T-helper 2 cell treated with Interferon-gamma antibody and Interleukin-4, amounts not matched to agents 5 μg/mL and 100 μg/mL, for 36 hours (primary cell): Measurements from ENCODE around the gene MILR1.
"Not testable (repeated sequence)": the region's sequence is repeated elsewhere in the genome, so short reads cannot be mapped to it uniquely, and the experiment has no call there.

Source experiments
- DNase-seq: peaks from one replicate; pipeline ENCODE4 v3.0.0; 2021; ENCODE audit warnings: low spot score
- H3K27ac Mint-ChIP-seq: one replicate; pipeline ENCODE4 v1.8.0; 2021; ENCODE audit warnings: mild to moderate bottlenecking, mixed read lengths
- H3K27me3 Mint-ChIP-seq: one replicate; pipeline ENCODE4 v1.8.0; 2021; ENCODE audit warnings: low read depth, mixed read lengths
- H3K36me3 Mint-ChIP-seq: one replicate; pipeline ENCODE4 v1.8.0; 2021; ENCODE audit warnings: low read depth, mixed read lengths
- H3K4me1 Mint-ChIP-seq: one replicate; pipeline ENCODE4 v1.8.0; 2021; ENCODE audit warnings: low read depth, mixed read lengths
- H3K4me3 Mint-ChIP-seq: one replicate; pipeline ENCODE4 v1.8.0; 2022; ENCODE audit warnings: mild to moderate bottlenecking, moderate library complexity, mixed read lengths
- H3K9me3 Mint-ChIP-seq: one replicate; pipeline ENCODE4 v1.8.0; 2021; ENCODE audit warnings: mixed read lengths

MILR1 gene

GRCh38 chr17:64418506-64419339 is 30.2 kb upstream of the MILR1 start:
- Mint-ChIP-seq H3K4me3 (no peak overlapping the region), H3K36me3 (no peaks in the 10 kb centered on the region), H3K27ac (no peak overlapping the region), H3K4me1 (peaks cover 2% of the 10 kb centered on the region), H3K9me3 (no peaks in the 10 kb centered on the region), H3K27me3 (no peaks in the 10 kb centered on the region)
- DNase-seq: no peak

DNA sequence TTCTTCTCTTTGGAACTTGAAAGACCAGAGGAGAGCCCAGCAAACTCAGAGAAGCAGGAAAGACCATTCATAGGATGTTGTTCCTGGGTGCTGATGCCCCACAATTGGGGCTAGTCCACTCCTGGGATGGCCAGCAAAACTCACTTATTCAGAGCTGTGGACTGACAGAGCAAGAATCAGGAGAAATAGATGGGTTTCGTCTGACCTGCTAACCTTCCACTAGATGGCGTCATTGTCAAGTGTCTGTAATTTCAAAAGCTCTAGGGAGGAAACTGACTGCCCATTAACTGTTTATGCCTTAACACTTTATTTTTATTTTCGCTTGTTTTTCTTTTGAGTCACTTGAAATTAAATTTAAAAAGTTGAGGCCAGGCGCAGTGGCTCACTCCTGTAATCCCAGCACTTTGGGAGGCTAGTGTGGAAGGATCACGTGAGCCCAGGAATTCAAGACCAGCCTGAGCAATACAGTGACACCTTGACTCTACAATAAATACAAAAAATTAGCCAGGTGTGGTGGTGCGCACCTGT is 28.7 kb upstream of the MILR1 start:
- peaks cover 2% of the 10 kb centered on the region for H3K27me3 Mint-ChIP-seq
- H3K36me3 Mint-ChIP-seq: no peaks in the 10 kb centered on the region
- H3K9me3 Mint-ChIP-seq: no peaks in the 10 kb centered on the region
- peaks cover 2% of the 10 kb centered on the region for H3K4me1 Mint-ChIP-seq
- no peak overlapping the region for H3K27ac Mint-ChIP-seq
- H3K4me3 Mint-ChIP-seq: no peak overlapping the region
- DNase-seq: peak; percentile 25

- not testable (repeated sequence) for H3K36me3 Mint-ChIP-seq, H3K4me1 Mint-ChIP-seq, DNase-seq, H3K4me3 Mint-ChIP-seq, H3K9me3 Mint-ChIP-seq, H3K27ac Mint-ChIP-seq
- peaks cover 13% of the 10 kb centered on the region for H3K27me3 Mint-ChIP-seq
Observed at GRCh38 chr17:64422121-64422520, 26.8 kb upstream of the MILR1 start.

DNA sequence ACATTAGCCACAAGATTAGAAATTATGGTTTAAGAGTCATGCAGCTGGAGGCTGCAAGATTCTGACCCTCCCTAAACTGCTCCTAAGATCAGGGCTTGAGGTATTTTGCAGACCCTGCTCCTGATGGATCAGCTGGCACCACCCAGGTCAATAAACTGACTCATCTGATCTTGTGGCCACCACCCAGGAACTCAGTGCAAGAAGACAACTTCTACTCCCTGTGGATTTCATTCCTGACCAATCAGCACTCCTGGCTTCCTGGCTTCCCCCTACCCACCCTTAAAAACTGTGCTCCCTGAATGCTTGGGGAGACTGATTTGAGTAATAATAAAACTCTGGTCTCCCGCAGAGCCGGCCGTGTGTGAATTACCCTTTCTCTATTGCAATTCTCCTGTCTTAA is 25.0 kb upstream of the MILR1 start:
- Mint-ChIP-seq H3K4me3 (no peak overlapping the region), H3K27me3 (peaks cover 18% of the 10 kb centered on the region), H3K27ac (no peak overlapping the region), H3K4me1 (peaks cover under 1% of the 10 kb centered on the region), H3K9me3 (no peaks in the 10 kb centered on the region), H3K36me3 (no peaks in the 10 kb centered on the region)
- no peak for DNase-seq

DNA sequence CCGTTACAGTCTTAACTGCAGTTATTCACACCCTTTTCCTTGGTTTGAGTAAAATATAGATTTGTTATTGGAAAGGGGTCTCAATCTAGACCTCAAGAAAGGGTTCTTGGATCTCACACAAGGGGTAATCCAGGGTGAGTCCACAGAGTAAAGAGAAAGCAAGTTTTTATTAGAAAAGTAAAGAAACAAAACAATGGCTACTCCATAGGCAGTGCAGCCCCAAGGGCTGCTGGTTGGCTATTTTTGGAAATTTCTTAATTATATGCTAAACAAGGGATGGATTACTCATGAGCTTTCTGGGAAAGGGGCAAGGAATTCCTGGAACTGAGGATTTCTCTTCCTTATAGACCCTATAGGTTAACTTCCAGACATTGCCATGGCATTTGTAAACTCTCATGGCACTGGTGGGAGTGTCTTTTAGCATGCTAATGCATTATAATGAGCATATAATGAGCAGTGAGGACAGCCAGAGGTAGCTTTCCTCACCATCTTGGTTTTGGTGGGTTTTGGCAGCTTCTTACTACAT is 24.5 kb upstream of the MILR1 start:
- Mint-ChIP-seq H3K27ac (no peak overlapping the region), H3K4me3 (no peak overlapping the region), H3K36me3 (no peaks in the 10 kb centered on the region)

GRCh38 chr17:64425191-64425590 is 23.7 kb upstream of the MILR1 start:
- no peaks in the 10 kb centered on the region for H3K4me1 Mint-ChIP-seq
- no peak overlapping the region for H3K27ac Mint-ChIP-seq
- peaks cover 19% of the 10 kb centered on the region for H3K27me3 Mint-ChIP-seq
- no peaks in the 10 kb centered on the region for H3K9me3 Mint-ChIP-seq
- DNase-seq: no peak
- no peaks in the 10 kb centered on the region for H3K36me3 Mint-ChIP-seq
- no peak overlapping the region for H3K4me3 Mint-ChIP-seq

More for the DNA sequence above, 24.5 kb upstream of the MILR1 start:
- DNase-seq: no peak
- H3K9me3 Mint-ChIP-seq: no peaks in the 10 kb centered on the region
- H3K27me3 Mint-ChIP-seq: peaks cover 18% of the 10 kb centered on the region
- no peaks in the 10 kb centered on the region for H3K4me1 Mint-ChIP-seq

- Mint-ChIP-seq H3K27ac (no peak overlapping the region), H3K36me3 (no peaks in the 10 kb centered on the region), H3K4me3 (no peak overlapping the region), H3K4me1 (no peaks in the 10 kb centered on the region), H3K9me3 (no peaks in the 10 kb centered on the region), H3K27me3 (peaks cover 24% of the 10 kb centered on the region)
- no peak for DNase-seq
Observed at GRCh38 chr17:64426596-64426995, 22.3 kb upstream of the MILR1 start.

DNA sequence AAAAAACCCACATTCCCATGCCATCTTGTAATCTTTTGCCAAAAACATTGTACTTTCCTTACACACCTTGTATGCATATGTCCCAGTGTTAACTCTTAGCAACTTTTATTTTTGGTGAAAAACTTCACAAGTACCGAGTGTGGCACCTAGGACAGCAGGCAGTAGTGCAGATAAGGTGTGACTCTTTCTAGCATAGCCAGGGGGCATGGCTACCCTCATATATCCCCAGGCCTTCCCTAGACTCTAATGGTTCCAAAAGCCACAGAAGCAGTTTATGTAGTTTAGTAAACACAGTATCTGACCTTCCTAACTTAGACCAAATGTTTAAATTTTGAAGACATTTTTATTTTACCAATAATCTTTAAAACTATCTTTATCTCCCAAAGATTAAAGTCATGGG is 20.5 kb upstream of the MILR1 start:
- Mint-ChIP-seq H3K4me1 (no peaks in the 10 kb centered on the region), H3K27me3 (peaks cover 27% of the 10 kb centered on the region), H3K9me3 (no peaks in the 10 kb centered on the region), H3K27ac (no peak overlapping the region), H3K4me3 (no peak overlapping the region), H3K36me3 (no peaks in the 10 kb centered on the region)
- DNase-seq: no peak

DNA sequence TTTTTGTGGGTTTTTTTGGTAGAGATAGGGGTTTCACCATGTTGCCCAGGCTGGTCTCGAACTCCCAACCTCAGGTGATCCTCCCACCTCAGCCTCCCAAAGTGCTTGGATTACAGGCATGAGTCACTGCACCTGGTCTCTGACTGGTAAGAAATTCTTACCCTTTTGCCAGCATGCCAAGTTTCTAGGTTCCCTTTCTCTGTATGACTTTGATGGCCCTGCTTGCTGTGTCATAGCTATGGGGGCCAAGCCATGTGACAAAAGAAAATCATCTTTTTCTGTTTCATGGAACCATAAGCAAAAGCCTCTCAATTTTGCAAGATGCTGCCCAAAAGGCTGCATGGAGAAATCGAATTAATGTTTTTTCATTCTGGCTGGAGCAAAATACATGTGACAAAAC is 18.9 kb upstream of the MILR1 start:
- H3K9me3 Mint-ChIP-seq: not testable (repeated sequence)

GRCh38 chr17:64431534-64431933 is 17.4 kb upstream of the MILR1 start:
- Mint-ChIP-seq H3K27me3 (peaks cover 20% of the 10 kb centered on the region), H3K4me3 (no peak overlapping the region)

More for the DNA sequence above, 18.9 kb upstream of the MILR1 start:
- not testable (repeated sequence) for H3K27ac Mint-ChIP-seq, H3K4me1 Mint-ChIP-seq, H3K4me3 Mint-ChIP-seq, H3K36me3 Mint-ChIP-seq, DNase-seq
- H3K27me3 Mint-ChIP-seq: peaks cover 27% of the 10 kb centered on the region

GRCh38 chr17:64437944-64438525 is 10.9 kb upstream of the MILR1 start:
- no peaks in the 10 kb centered on the region for H3K27me3 Mint-ChIP-seq
- peaks cover 39% of the 10 kb centered on the region for H3K9me3 Mint-ChIP-seq
- no peak for DNase-seq
- no peak overlapping the region for H3K27ac Mint-ChIP-seq
- peaks cover 18% of the 10 kb centered on the region for H3K36me3 Mint-ChIP-seq
- no peak overlapping the region for H3K4me3 Mint-ChIP-seq
- H3K4me1 Mint-ChIP-seq: peaks cover 18% of the 10 kb centered on the region

More at GRCh38 chr17:64431534-64431933, 17.4 kb upstream of the MILR1 start:
- H3K36me3 Mint-ChIP-seq: peaks cover 1% of the 10 kb centered on the region
- H3K27ac Mint-ChIP-seq: no peak overlapping the region
- DNase-seq: no peak
- H3K9me3 Mint-ChIP-seq: peaks cover 7% of the 10 kb centered on the region
- H3K4me1 Mint-ChIP-seq: no peaks in the 10 kb centered on the region

DNA sequence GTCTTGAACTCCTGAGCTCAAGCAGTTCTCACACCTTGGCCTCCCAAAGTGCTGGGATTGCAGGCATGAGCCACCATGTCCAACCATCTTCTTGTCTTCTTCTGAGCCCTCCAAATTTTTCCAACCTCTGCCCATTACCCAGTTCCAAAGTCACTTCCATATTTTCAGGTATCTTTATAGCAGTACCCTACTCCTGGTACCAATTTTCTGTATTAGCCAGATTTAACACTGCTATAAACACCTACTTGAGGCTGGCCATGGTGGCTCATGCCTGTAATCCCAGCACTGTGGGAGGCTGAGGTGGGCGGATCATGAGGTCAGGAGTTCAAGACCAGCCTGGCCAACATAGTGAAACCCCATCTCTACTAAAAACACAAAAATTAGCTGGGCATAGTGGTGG is 9.4 kb upstream of the MILR1 start:
- H3K4me1 Mint-ChIP-seq: peaks cover 24% of the 10 kb centered on the region
- not testable (repeated sequence) for DNase-seq, H3K27me3 Mint-ChIP-seq, H3K27ac Mint-ChIP-seq, H3K4me3 Mint-ChIP-seq
- H3K36me3 Mint-ChIP-seq: peaks cover 18% of the 10 kb centered on the region
- H3K9me3 Mint-ChIP-seq: peaks cover 35% of the 10 kb centered on the region

- peaks cover 32% of the 10 kb centered on the region for H3K9me3 Mint-ChIP-seq
- no peaks in the 10 kb centered on the region for H3K27me3 Mint-ChIP-seq
- H3K4me3 Mint-ChIP-seq: no peak overlapping the region
- peaks cover 24% of the 10 kb centered on the region for H3K4me1 Mint-ChIP-seq
- peaks cover 18% of the 10 kb centered on the region for H3K36me3 Mint-ChIP-seq
- peak overlapping the region; percentile 31 for H3K27ac Mint-ChIP-seq
- DNase-seq: no peak
Observed at GRCh38 chr17:64439956-64440355, 9.0 kb upstream of the MILR1 start.
